HCT116 (cell line): ENCODE results near the gene P2RX7. TPM values are rescaled to one million over a fixed set of nuclear protein-coding genes. Genes with fewer than 3 reads are reported as not detected.

Experiments
- ATAC-seq: fragments of 200-7000 bp; cut with Tn5 transposase; 2 replicates; pipeline ENCODE4 v1.9.1; 2020; ENCODE audit warnings: mild to moderate bottlenecking, moderate library complexity
- BruUV-seq: library from RNA; stranded (reverse); fragments of 400-500 nt; replicated peaks from 2 replicates; lab custom pipeline; 2021; lab: Mats Ljungman, UMichigan
- CTCF ChIA-PET: fragments of 300-600 bp; sonication (Branson Sonifier 250); formaldehyde crosslinking; loops from one replicate; lab custom pipeline; 2021; ENCODE audit warnings: antibody characterized with exemption; lab: Charles Lee
- POLR2A ChIA-PET: fragments of 300-600, 350-600 bp; sonication (Branson Sonifier 250); formaldehyde crosslinking; loops from one replicate; lab custom pipeline; 2021; ENCODE audit warnings: antibody characterized with exemption; lab: Charles Lee
- RAD21 ChIA-PET, 2 experiments: fragments of 300-600 bp; sonication (Branson Sonifier 250); formaldehyde crosslinking; loops; one replicate each; lab custom pipeline; 2023; ENCODE audit warnings: low total read pairs in 2 of 2; ENCODE audit not compliant: uncharacterized antibody in 2 of 2, unreplicated experiment in 2 of 2, low non-redundant PET in 1 of 2; lab: Charles Lee
- DNase-seq: peaks from one replicate; pipeline ENCODE4 v3.0.0-alpha.2; 2010; ENCODE audit warnings: low read depth, low spot score
- H2AFZ ChIP-seq: fragments of 200-600 bp; shearing (Covaris generic), sonication (generic); 2 replicates; pipeline ENCODE4 v1.6.1; 2017; ENCODE audit warnings: low read depth, mixed run types, mixed read lengths, antibody characterized with exemption, low read length; ENCODE audit not compliant: poor library complexity, severe bottlenecking
- H3K27ac ChIP-seq: 2 replicates; pipeline ENCODE4 v1.5.1; 2012; ENCODE audit warnings: low read depth, low read length
- H3K27me3 ChIP-seq: fragments of 200-600 bp; sonication (generic); 2 replicates; pipeline ENCODE4 v1.6.1; 2016; ENCODE audit warnings: mixed run types, low read length, mixed read lengths; ENCODE audit not compliant: insufficient read depth
- H3K36me3 ChIP-seq, 2 experiments: fragments of 200-500 bp in 1 of 2; fragments of 200-600 bp in 1 of 2; sonication (Bioruptor generic) in 1 of 2; sonication (generic) in 1 of 2; 2 replicates each; pipeline versions ENCODE4 v1.5.1 to v1.6.1; 2014 to 2016; ENCODE audit warnings: low read length in 2 of 2, inconsistent platforms in 1 of 2, mixed read lengths in 1 of 2, mixed run types in 1 of 2; ENCODE audit not compliant: insufficient read depth in 2 of 2, control insufficient read depth in 1 of 2
- H3K4me1 ChIP-seq, 2 experiments: fragments of 200-600 bp in 1 of 2; sonication (generic) in 1 of 2; 2 replicates each; pipeline versions ENCODE4 v1.5.1 to v1.6.1; 2012 to 2017; ENCODE audit warnings: low read length in 2 of 2, inconsistent platforms in 1 of 2, mild to moderate bottlenecking in 1 of 2, mixed read lengths in 1 of 2, mixed run types in 1 of 2, moderate library complexity in 1 of 2; ENCODE audit not compliant: insufficient read depth in 2 of 2, control insufficient read depth in 1 of 2
- H3K4me2 ChIP-seq: fragments of 200-600 bp; sonication (generic); 2 replicates; pipeline ENCODE4 v1.6.1; 2017; ENCODE audit warnings: mixed run types, low read length, mixed read lengths
- H3K4me3 ChIP-seq, 2 experiments: fragments of 200-600 bp in 1 of 2; sonication (generic) in 1 of 2; replicated peaks in 1 of 2; 2 replicates each; pipeline ENCODE4 v1.5.1; 2011 to 2016; ENCODE audit warnings: low read length in 2 of 2, control low read depth in 1 of 2, low read depth in 1 of 2, mild to moderate bottlenecking in 1 of 2, mixed read lengths in 1 of 2, mixed run types in 1 of 2
- H3K79me2 ChIP-seq: fragments of 200-600 bp; sonication (generic); 2 replicates; pipeline ENCODE4 v1.6.1; 2017; ENCODE audit warnings: mild to moderate bottlenecking, mixed run types, low read length, moderate library complexity, mixed read lengths; ENCODE audit not compliant: insufficient read depth
- H3K9ac ChIP-seq: fragments of 200-600 bp; sonication (generic); 2 replicates; pipeline ENCODE4 v1.6.1; 2016; ENCODE audit warnings: low read length, mixed read lengths
- H3K9me2 ChIP-seq: fragments of 200-600 bp; sonication (generic), shearing (Covaris generic); 2 replicates; pipeline ENCODE4 v1.6.1; 2017; ENCODE audit warnings: mixed run types, mild to moderate bottlenecking, moderate library complexity; ENCODE audit not compliant: insufficient read depth
- H3K9me3 ChIP-seq, 2 experiments: fragments of 200-500 bp in 1 of 2; fragments of 200-600 bp in 1 of 2; sonication (Bioruptor generic) in 1 of 2; sonication (generic) in 1 of 2; 2 replicates each; pipeline ENCODE4 v1.6.1; 2014 to 2017; ENCODE audit warnings: low read length in 2 of 2, mixed read lengths in 2 of 2, inconsistent platforms in 1 of 2, low read depth in 1 of 2, mild to moderate bottlenecking in 1 of 2, mixed run types in 1 of 2, moderate library complexity in 1 of 2; ENCODE audit not compliant: control insufficient read depth in 1 of 2, insufficient read depth in 1 of 2
- H4K20me1 ChIP-seq: fragments of 200-600 bp; sonication (generic), shearing (Covaris generic); 2 replicates; pipeline ENCODE4 v1.6.1; 2017; ENCODE audit warnings: mixed run types, mild to moderate bottlenecking, moderate library complexity; ENCODE audit not compliant: insufficient read depth
- ATF3 ChIP-seq: IDR thresholded peaks from 2 replicates; pipeline ENCODE4 v1.6.1; 2012
- CEBPB ChIP-seq: IDR thresholded peaks from 2 replicates; pipeline ENCODE4 v1.6.1; 2012; ENCODE audit warnings: low read depth
- CTCF ChIP-seq, 3 experiments: fragments of 200-600 bp in 1 of 3; sonication (generic) in 1 of 3; IDR thresholded peaks in 2 of 3; conservative IDR thresholded peaks in 1 of 3; 2 replicates each; pipeline ENCODE4 v1.5.1; 2012 to 2017; ENCODE audit warnings: low read depth in 2 of 3, low read length in 2 of 3, antibody characterized with exemption in 1 of 3, borderline replicate concordance in 1 of 3, control low read depth in 1 of 3, mild to moderate bottlenecking in 1 of 3, mixed read lengths in 1 of 3, mixed run types in 1 of 3, moderate library complexity in 1 of 3; ENCODE audit not compliant: insufficient read depth in 1 of 3
- EGR1 ChIP-seq: IDR thresholded peaks from 2 replicates; pipeline ENCODE4 v1.6.1; 2012; ENCODE audit warnings: low read depth
- JUND ChIP-seq: IDR thresholded peaks from 2 replicates; pipeline ENCODE4 v1.6.1; 2012
- MAX ChIP-seq: IDR thresholded peaks from 2 replicates; pipeline ENCODE4 v1.6.1; 2012
- POLR2A ChIP-seq: IDR thresholded peaks from 2 replicates; pipeline ENCODE4 v1.7.0; 2011; ENCODE audit warnings: borderline replicate concordance; ENCODE audit not compliant: insufficient read depth, insufficient read length; ENCODE audit errors: extremely low read depth
- TCF7L2 ChIP-seq: IDR thresholded peaks from 2 replicates; pipeline ENCODE4 v1.7.0; 2011; ENCODE audit warnings: borderline replicate concordance, inconsistent platforms; ENCODE audit not compliant: insufficient read depth, insufficient read length; ENCODE audit errors: extremely low read depth
- intact Hi-C: fragments of 100-400 bp; cut with micrococcal nuclease; formaldehyde crosslinking; loops from 2 replicates; pipeline ENCODE4 v1.10.0; 2022
- total RNA-seq: library from RNA; stranded (reverse); gene quantifications from one replicate; pipeline ENCODE4 v1.2.1, GENCODE V29; 2021; ENCODE audit not compliant: unreplicated experiment

The P2RX7 gene
- total RNA-seq, 1 experiment from 2014 or later: 1.5 TPM

GRCh38 chr12:121113057-121113456 lies 19.6 kb upstream of the P2RX7 start:
- no peaks in the 10 kb centered on the region for H3K9me3 ChIP-seq
- no peaks in the 10 kb centered on the region for H3K4me1 ChIP-seq
- H2AFZ ChIP-seq: peak overlapping the region; percentile 35
- no peak overlapping the region for H3K4me3 ChIP-seq
- no peaks in the 10 kb centered on the region for H3K27me3 ChIP-seq
- ChIA-PET POLR2A (no interaction called here), RAD21 (no interaction called here), CTCF (no interaction called here)
- ATAC-seq (no peak), DNase-seq (no peak)
- no peak for TF ChIP-seq CTCF (IDR thresholded peaks at IDR 0.05 in 2 of 3, conservative IDR thresholded peaks at IDR 0.05 in 1 of 3; ENCODE audit: borderline replicate concordance in 1 of 3, insufficient read depth in 1 of 3, low read depth in 2 of 3, low read length in 2 of 3)
- TF ChIP-seq CEBPB: no peak
- intact Hi-C loops: loop anchor here (5.0 kb wide), 3 partner anchors 51 to 531 kb away; partner anchors contain the start of gene POP5
- H3K79me2 ChIP-seq: no peaks in the 10 kb centered on the region
- no TSS peak for BruUV-seq
- no peaks in the 10 kb centered on the region for H3K9me2 ChIP-seq
- H3K4me2 ChIP-seq: no peak overlapping the region
- H3K9ac ChIP-seq: no peak overlapping the region
- H3K36me3 ChIP-seq: no peaks in the 10 kb centered on the region
- no peaks in the 10 kb centered on the region for H4K20me1 ChIP-seq
- no peak overlapping the region for H3K27ac ChIP-seq

GRCh38 chr12:121114019-121114639 lies 18.5 kb upstream of the P2RX7 start:
- CTCF ChIA-PET: no interaction called here
- ATAC-seq (no peak), DNase-seq (no peak)
- Histone ChIP-seq H3K27ac (no peak overlapping the region), H4K20me1 (no peaks in the 10 kb centered on the region), H3K9me2 (no peaks in the 10 kb centered on the region), H3K27me3 (no peaks in the 10 kb centered on the region), H3K4me1 (no peaks in the 10 kb centered on the region), H3K9ac (no peak overlapping the region), H3K79me2 (no peaks in the 10 kb centered on the region), H2AFZ (no peak overlapping the region), H3K9me3 (no peaks in the 10 kb centered on the region), H3K4me2 (no peak overlapping the region), H3K4me3 (no peak overlapping the region), H3K36me3 (no peaks in the 10 kb centered on the region)
- intact Hi-C loops: loop anchor here (5.0 kb wide), 3 partner anchors 52 to 532 kb away; partner anchors contain the start of gene POP5
- TF ChIP-seq ATF3: no peak
- TF ChIP-seq EGR1: no peak
- no peak for TF ChIP-seq POLR2A
- TF ChIP-seq TCF7L2: no peak
- no peak for TF ChIP-seq CTCF (IDR thresholded peaks at IDR 0.05 in 2 of 3, conservative IDR thresholded peaks at IDR 0.05 in 1 of 3; ENCODE audit: borderline replicate concordance in 1 of 3, insufficient read depth in 1 of 3, low read depth in 2 of 3, low read length in 2 of 3)
- no peak for TF ChIP-seq JUND
- TF ChIP-seq MAX: no peak
- no TSS peak for BruUV-seq
- RAD21 ChIA-PET: no interaction called here
- POLR2A ChIA-PET: no interaction called here
